Memory B cell (primary cell): ENCODE measurements around the gene ADAT1.

Source experiments
- ATAC-seq: fragments of 150-1000 bp; cut with Tn5 transposase; 2 replicates; pipeline ENCODE4 v1.10.0; 2021; ENCODE audit warnings: low read depth, mild to moderate bottlenecking, moderate library complexity
- DNase-seq, 2 donors: peaks; one replicate each; pipeline ENCODE4 v3.0.0; 2022; ENCODE audit warnings: low spot score in 2 of 2
- H3K27ac Mint-ChIP-seq: one replicate; pipeline ENCODE4 v1.8.0; 2022; ENCODE audit warnings: mild to moderate bottlenecking, moderate library complexity, mixed read lengths
- H3K27me3 Mint-ChIP-seq: one replicate; pipeline ENCODE4 v1.8.0; 2022; ENCODE audit warnings: mixed read lengths
- H3K36me3 Mint-ChIP-seq: one replicate; pipeline ENCODE4 v1.8.0; 2022; ENCODE audit warnings: mild to moderate bottlenecking, mixed read lengths
- H3K4me1 Mint-ChIP-seq: one replicate; pipeline ENCODE4 v1.8.0; 2022; ENCODE audit warnings: mixed read lengths
- H3K4me3 Mint-ChIP-seq: one replicate; pipeline ENCODE4 v1.8.0; 2022; ENCODE audit warnings: mild to moderate bottlenecking, moderate library complexity, mixed read lengths
- H3K9me3 Mint-ChIP-seq: one replicate; pipeline ENCODE4 v1.8.0; 2022; ENCODE audit warnings: mixed read lengths

ADAT1 gene

DNA sequence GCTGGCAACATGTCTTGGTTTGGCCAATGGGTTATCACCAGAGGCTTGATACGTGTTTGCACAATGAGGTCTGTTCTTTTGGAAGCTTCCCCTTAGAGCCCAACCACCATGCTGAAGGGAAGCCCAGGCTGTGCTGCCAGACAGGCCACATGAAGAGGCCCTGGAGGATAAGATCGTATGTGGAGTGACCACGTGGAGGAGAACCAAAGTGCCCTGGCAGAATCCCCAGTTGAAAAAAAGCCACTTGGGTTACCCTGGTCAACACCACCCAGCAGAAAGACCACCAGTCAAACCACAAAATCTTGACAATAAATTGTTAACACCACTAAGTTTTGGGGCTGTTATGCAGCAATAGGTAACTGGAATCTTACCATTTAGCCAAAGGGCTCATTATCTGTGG, 7.0 kb upstream of the ADAT1 start:
- ATAC-seq (no peak), DNase-seq (no peak)
- Mint-ChIP-seq H3K36me3 (peaks cover 40% of the 10 kb centered on the region), H3K9me3 (no peaks in the 10 kb centered on the region), H3K4me1 (no peaks in the 10 kb centered on the region), H3K27me3 (no peaks in the 10 kb centered on the region), H3K27ac (no peak overlapping the region), H3K4me3 (no peak overlapping the region)

DNA sequence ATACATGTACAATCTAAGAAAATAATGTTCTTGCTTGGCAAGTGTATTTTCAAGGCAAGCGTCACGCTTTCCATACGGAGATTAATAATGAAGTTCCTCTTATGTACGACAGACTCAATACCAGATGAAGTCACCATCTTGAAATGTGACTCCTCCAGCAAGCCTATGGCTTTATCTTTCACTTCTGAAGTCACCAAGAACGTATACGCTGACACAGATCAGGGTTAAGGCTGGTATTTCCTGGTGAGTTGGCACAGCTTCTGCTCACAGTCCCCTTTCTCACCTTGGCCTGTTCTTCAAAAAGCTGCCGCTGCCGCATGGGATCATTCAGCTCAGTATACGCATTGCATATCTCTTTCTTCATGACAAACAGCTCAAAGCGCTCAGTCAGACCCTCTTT, 6.1 kb upstream of the ADAT1 start:
- peaks cover 37% of the 10 kb centered on the region for H3K36me3 Mint-ChIP-seq

DNA sequence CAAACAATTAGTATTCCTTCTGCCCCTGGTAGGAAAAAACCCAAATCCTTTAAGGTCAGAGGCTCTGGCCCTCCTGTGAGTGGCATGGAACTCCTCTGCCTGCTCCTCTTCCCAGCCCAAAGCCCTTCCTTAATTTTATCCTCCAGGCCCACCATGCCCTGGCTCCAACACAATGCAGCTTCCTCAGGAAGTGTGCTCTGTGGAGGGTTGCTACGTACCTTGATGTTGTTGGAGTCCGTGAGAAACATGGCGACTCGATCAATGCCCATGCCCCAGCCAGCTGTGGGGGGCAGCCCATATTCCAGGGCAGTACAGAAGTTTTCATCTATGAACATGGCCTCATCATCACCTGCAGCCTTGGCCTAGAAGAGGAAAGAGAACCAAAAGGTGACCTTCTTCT, 5.3 kb upstream of the ADAT1 start:
- DNase-seq (no peak), ATAC-seq (no peak)
- H3K4me3 Mint-ChIP-seq = no peak overlapping the region
- no peaks in the 10 kb centered on the region for H3K4me1 Mint-ChIP-seq
- H3K36me3 Mint-ChIP-seq = peaks cover 31% of the 10 kb centered on the region
- H3K27ac Mint-ChIP-seq = no peak overlapping the region
- H3K9me3 Mint-ChIP-seq = no peaks in the 10 kb centered on the region
- H3K27me3 Mint-ChIP-seq = no peaks in the 10 kb centered on the region

More for the DNA sequence above, 6.1 kb upstream of the ADAT1 start:
- Mint-ChIP-seq H3K4me3 (no peak overlapping the region), H3K4me1 (no peaks in the 10 kb centered on the region), H3K27ac (no peak overlapping the region), H3K27me3 (no peaks in the 10 kb centered on the region), H3K9me3 (no peaks in the 10 kb centered on the region)
- DNase-seq (no peak), ATAC-seq (no peak)

DNA sequence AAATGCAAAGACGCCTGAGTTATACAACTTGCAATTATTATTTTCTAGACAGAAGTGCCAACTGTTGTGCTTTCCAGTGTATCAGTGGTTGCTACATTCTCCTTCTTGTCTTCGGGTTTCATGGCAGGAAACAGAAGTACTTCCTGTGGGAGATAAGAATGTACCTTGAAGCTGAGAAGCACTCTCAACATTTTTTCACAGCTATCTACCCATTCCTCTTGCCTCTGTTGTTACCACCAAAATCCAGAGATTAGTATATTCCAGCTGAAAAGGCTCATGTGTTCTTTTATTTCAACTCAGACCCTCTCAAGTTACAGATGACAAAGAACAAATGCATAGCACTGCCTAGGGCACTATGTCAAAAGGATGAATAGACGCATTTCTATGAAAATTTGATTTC, 4.8 kb upstream of the ADAT1 start:
- peaks cover 31% of the 10 kb centered on the region for H3K36me3 Mint-ChIP-seq
- no peak overlapping the region for H3K4me3 Mint-ChIP-seq
- ATAC-seq = no peak
- no peaks in the 10 kb centered on the region for H3K9me3 Mint-ChIP-seq
- H3K27me3 Mint-ChIP-seq = no peaks in the 10 kb centered on the region
- no peak for DNase-seq
- H3K27ac Mint-ChIP-seq = no peak overlapping the region
- H3K4me1 Mint-ChIP-seq = no peaks in the 10 kb centered on the region

DNA sequence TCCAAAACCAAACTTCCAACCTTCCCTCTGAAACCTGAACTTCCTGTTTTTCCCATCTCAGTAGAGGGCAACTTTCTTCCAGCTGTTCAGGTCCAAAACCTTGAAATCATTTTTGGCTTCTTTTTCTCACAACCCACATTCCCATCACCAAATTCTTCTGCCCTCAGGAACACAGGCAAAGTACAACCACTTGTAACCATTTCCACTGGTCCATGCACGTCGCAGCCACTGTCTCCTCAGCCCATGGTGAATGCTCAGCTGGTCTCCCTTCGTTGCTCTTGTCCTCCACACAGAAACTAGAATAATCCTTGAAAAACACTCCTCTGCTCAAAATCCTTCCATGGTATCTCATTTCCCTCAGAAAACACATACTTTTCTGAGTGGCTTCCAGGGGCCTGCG, 3.7 kb upstream of the ADAT1 start:
- no peak for DNase-seq
- no peak overlapping the region for H3K4me3 Mint-ChIP-seq
- H3K36me3 Mint-ChIP-seq = peaks cover 29% of the 10 kb centered on the region
- ATAC-seq = no peak
- no peaks in the 10 kb centered on the region for H3K27me3 Mint-ChIP-seq
- H3K27ac Mint-ChIP-seq = no peak overlapping the region
- H3K9me3 Mint-ChIP-seq = no peaks in the 10 kb centered on the region
- H3K4me1 Mint-ChIP-seq = no peaks in the 10 kb centered on the region

DNA sequence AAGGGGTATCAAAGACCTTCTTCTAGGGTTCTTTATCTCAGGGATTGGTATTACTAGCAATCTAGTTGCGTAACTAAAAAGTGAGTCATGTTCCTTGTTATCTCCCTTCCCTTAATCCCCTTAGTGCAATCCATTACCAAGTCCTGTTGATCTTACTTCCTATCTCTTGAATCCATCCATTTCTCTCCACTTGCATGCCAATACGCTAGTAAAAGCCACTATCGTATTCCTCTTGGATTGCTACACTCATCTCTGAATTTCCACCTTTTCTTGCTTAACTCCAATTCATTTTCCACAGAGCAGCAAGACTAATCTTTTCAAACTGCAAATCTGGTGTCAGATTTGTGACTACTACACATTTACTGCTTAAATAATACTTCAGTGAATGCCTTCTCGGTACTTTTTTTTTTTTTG, 1.8 kb upstream of the ADAT1 start:
- ATAC-seq (no peak), DNase-seq (no peak)
- H3K4me1 Mint-ChIP-seq = peaks cover 13% of the 10 kb centered on the region
- no peaks in the 10 kb centered on the region for H3K9me3 Mint-ChIP-seq
- H3K4me3 Mint-ChIP-seq = peak overlapping the region; percentile 57
- peak overlapping the region; percentile 58 for H3K27ac Mint-ChIP-seq
- H3K36me3 Mint-ChIP-seq = peaks cover 33% of the 10 kb centered on the region
- H3K27me3 Mint-ChIP-seq = no peaks in the 10 kb centered on the region

DNA sequence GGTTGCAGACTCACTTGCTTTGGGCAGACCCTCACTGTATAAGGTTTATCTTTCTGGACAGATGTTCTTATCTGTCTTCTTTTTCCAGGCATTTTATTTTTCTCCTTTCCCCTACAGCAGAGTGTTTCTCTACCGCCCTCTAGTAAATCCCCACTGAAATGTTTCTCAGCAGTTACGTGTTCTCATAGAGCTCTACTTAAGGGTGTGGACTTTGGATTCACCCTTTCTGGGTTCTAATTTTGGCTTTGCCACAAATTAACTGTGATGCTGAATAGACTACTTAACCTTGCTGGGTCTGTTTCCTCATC, 2.0 kb downstream of the ADAT1 start:
- H3K27me3 Mint-ChIP-seq = no peaks in the 10 kb centered on the region
- H3K36me3 Mint-ChIP-seq = peaks cover 23% of the 10 kb centered on the region
- H3K4me3 Mint-ChIP-seq = no peak overlapping the region
- peak overlapping the region; percentile 80 for H3K27ac Mint-ChIP-seq
- H3K9me3 Mint-ChIP-seq = no peaks in the 10 kb centered on the region
- H3K4me1 Mint-ChIP-seq = peaks cover 22% of the 10 kb centered on the region
- no peak for ATAC-seq
- DNase-seq = no peak

DNA sequence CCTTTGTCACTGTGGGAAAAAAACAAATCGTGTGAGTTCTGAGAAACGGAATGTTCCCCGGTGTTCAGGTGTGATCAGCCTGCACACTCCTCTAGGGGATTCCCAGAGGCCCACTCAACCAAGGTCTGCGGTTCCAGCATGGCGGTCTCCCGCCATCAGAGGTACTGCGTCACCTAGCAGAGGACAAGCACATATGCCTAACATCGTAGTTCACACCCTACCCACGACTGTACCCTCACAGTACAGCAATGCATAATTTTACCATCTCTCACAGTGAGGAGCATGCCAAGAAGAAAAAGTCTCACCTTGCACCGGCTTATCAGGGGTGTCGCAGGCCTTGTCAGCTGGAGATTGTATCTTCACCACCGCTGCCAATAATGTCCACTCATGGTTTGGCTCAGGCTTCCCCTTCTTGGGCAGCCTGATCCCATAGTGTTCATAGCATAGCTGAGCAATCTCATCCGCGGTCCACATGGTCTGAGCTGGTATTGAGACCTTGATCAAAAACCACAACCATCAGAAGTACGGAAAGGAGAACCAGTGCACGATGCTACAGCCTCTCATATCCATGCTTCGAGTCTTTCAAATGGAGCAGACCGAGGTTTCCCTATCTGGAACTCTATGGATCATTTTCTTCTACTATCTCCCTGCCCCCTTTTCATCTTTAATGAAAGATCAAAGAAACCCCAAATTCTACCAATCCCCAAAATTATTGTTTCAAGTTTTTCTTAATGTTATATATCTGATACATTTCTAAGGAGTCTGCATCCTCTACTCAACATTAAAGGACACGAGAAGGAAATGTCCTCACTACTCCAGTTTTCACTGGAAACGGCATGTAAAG, 2.5 kb downstream of the ADAT1 start:
- H3K27me3 Mint-ChIP-seq = no peaks in the 10 kb centered on the region
- no peak for ATAC-seq
- peak overlapping the region; percentile 80 for H3K27ac Mint-ChIP-seq
- H3K9me3 Mint-ChIP-seq = no peaks in the 10 kb centered on the region
- DNase-seq = no peak
- H3K4me1 Mint-ChIP-seq = peaks cover 22% of the 10 kb centered on the region
- H3K4me3 Mint-ChIP-seq = no peak overlapping the region
- peaks cover 22% of the 10 kb centered on the region for H3K36me3 Mint-ChIP-seq

DNA sequence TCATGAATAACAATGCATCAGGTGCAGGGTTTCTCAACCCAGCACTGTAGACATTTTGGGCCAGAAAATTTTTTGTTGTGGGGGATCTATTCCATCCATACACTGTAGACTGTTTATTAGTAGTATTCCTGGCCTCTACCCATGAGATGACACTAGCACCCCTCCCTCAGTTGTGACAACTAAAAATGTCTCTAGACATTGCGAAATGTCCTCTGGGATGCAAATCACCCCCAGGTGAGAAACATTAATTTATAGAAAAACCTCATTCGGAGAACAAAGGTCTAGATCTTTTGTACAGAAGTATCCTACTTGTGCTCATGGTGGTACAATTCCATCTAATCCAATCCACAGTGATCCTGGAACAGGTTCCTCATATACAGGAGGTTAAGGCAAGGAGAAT, 4.3 kb downstream of the ADAT1 start:
- Mint-ChIP-seq H3K36me3 (peaks cover 24% of the 10 kb centered on the region), H3K27me3 (no peaks in the 10 kb centered on the region), H3K4me1 (peaks cover 22% of the 10 kb centered on the region), H3K27ac (no peak overlapping the region), H3K4me3 (no peak overlapping the region), H3K9me3 (no peaks in the 10 kb centered on the region)
- ATAC-seq = no peak
- DNase-seq = no peak

DNA sequence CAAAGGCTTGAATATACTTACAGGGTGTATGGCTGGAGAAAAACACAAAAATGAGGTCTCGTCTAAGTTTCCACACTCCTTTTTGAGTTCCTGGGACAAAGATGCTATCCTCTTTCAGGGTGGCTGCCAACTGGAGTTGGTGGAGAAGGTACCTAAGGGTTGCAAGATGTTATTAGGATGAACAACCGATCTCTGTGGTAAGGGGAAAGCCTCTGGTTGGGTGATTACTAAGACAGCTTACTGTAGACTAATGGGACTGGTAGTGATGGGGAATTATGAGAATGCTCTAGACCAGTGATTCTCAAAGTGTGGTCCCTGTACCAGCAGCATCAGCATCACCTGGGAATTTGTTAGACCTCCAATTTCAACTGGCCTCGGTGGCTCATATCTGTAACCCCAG, 6.0 kb downstream of the ADAT1 start:
- Mint-ChIP-seq H3K36me3 (peaks cover 28% of the 10 kb centered on the region), H3K9me3 (no peaks in the 10 kb centered on the region), H3K4me3 (no peak overlapping the region), H3K4me1 (peaks cover 22% of the 10 kb centered on the region), H3K27ac (peak overlapping the region; percentile 64), H3K27me3 (no peaks in the 10 kb centered on the region)
- DNase-seq (no peak), ATAC-seq (no peak)

DNA sequence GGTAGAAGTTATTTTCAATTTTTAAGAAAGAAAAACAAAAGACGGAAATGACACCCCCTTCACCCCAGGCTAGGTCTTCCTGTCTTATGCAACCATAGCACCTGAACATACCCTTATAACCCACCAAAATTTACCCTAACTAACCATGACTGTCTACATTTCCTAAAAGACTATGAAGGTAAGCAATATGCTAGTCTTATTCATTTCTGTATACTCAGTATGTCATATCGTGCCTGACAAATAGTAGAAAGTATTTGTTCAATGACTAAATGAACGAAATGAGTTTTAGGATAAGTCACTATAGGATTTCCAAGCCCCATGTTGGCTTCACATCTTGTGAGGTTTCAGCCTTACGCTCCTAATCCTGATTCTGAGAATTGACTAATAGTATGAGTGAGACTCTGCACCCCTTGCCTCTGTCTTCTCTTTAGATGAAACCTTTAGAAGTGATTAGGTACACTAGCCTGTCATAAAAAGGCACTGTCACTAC, 6.5 kb downstream of the ADAT1 start:
- no peak overlapping the region for H3K4me3 Mint-ChIP-seq
- ATAC-seq (no peak), DNase-seq (no peak)
- H3K4me1 Mint-ChIP-seq = peaks cover 19% of the 10 kb centered on the region
- no peak overlapping the region for H3K27ac Mint-ChIP-seq
- H3K27me3 Mint-ChIP-seq = no peaks in the 10 kb centered on the region
- no peaks in the 10 kb centered on the region for H3K9me3 Mint-ChIP-seq
- H3K36me3 Mint-ChIP-seq = peaks cover 30% of the 10 kb centered on the region

DNA sequence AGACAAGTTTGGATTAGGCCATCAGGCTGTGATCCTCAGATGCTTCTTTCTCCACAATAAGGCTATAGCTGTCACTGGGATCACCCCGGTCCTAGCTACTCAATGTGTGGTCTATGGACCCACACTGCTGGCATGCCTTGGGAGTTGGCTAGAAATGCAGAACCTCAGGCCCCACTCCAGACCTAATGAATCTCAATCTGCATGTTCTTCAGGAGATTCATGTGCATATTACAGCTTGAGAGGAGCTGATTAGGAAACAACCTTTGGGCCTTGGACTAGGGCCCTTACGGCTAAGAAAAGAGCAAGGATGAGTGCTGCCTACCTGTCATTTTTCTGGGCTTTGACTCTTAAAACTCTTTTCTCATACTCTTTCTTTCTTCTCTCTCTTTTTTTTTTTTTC, 7.5 kb downstream of the ADAT1 start:
- no peak overlapping the region for H3K27ac Mint-ChIP-seq
- H3K27me3 Mint-ChIP-seq = no peaks in the 10 kb centered on the region
- H3K4me1 Mint-ChIP-seq = peaks cover 14% of the 10 kb centered on the region
- H3K4me3 Mint-ChIP-seq = no peak overlapping the region
- peaks cover 30% of the 10 kb centered on the region for H3K36me3 Mint-ChIP-seq
- DNase-seq = no peak
- no peak for ATAC-seq
- H3K9me3 Mint-ChIP-seq = no peaks in the 10 kb centered on the region

DNA sequence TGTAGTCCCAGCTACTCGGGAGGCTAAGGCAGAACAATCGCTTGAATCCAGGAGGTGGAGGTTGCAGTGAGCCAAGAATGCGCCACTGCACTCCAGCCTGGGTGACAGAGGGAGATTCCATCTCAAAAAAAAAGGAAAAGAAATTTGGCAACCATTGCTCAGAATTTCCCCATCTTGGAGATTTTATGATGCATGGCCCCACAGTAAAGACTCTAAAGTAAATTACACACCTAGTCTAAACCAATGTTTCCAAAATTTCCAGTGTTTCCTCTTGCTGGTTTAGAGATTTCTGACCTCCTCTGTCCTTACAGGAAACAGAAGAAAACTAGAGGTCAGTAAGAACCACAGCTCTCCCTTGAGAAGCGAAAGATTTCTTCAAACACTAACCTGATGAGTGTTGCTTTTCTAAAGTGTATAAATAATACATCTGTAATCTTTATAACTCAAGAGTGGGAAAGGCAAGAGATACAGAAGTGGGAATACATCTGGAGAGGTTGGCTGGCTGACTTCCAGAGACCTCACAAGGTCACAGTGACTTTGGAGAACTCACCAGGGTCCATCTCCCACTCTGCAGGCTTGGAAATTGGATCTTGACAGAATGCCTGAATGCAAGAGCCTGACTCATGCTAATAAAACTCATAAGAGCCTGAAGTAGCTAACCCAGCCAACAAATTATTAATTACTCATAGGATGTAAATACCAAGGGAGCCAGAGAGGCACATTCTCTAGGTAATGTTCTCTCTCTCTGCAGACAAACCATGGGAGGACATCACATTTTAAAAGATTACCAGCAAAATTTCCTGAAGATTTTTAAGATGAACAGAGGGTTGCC, 8.8 kb downstream of the ADAT1 start:
- Mint-ChIP-seq H3K27me3 (no peaks in the 10 kb centered on the region), H3K9me3 (no peaks in the 10 kb centered on the region), H3K4me3 (no peak overlapping the region), H3K4me1 (peaks cover 9% of the 10 kb centered on the region), H3K36me3 (peaks cover 23% of the 10 kb centered on the region), H3K27ac (no peak overlapping the region)
- DNase-seq = no peak
- no peak for ATAC-seq

DNA sequence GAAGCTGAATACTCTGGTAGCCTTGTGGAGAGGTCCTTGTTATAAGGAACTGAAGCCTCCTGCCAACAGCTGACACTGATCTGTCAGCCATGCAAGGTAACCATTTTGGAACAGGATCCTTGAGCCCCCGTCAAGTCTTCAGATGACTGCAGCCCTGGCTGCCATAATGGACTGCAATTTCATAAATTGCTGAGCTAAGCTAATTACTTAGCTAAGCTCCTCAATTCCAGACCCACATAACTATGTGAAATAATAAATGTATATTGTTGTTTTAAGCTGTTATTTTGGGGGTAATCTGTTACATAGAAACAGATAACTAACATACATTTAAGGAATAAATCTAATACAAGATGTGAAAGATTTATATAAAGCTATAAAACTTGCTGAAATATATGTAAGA, 16.6 kb downstream of the ADAT1 start:
- Mint-ChIP-seq H3K27ac (no peak overlapping the region), H3K27me3 (no peaks in the 10 kb centered on the region), H3K9me3 (peaks cover 3% of the 10 kb centered on the region), H3K4me1 (no peaks in the 10 kb centered on the region), H3K36me3 (peaks cover 39% of the 10 kb centered on the region), H3K4me3 (no peak overlapping the region)
- DNase-seq = no peak
- ATAC-seq = no peak
